ENCODE data around the gene BBIP1.

DNA sequence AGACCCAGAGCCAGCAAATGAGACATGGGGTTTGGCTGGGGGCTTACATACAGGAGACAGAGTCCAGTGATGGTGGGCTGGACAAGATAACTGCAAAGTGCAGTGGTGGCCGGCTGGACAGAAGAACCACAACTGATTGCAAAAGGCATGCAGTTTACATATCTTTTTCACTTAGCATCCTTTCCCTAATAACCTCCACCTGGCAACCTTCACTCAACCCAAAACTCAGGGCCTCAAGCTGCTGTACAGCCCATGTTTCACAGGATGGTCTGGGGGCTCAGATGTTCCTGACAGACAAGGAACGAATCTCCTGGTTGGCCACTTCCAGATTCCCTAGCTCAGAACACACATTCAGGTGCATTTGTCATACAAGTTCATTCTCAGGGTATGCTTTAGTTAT lies 55.0 kb downstream of the BBIP1 start:
- no peak for TF ChIP-seq POLR2A (IDR thresholded peaks at IDR 0.05)
- TF ChIP-seq, protein P1, sequence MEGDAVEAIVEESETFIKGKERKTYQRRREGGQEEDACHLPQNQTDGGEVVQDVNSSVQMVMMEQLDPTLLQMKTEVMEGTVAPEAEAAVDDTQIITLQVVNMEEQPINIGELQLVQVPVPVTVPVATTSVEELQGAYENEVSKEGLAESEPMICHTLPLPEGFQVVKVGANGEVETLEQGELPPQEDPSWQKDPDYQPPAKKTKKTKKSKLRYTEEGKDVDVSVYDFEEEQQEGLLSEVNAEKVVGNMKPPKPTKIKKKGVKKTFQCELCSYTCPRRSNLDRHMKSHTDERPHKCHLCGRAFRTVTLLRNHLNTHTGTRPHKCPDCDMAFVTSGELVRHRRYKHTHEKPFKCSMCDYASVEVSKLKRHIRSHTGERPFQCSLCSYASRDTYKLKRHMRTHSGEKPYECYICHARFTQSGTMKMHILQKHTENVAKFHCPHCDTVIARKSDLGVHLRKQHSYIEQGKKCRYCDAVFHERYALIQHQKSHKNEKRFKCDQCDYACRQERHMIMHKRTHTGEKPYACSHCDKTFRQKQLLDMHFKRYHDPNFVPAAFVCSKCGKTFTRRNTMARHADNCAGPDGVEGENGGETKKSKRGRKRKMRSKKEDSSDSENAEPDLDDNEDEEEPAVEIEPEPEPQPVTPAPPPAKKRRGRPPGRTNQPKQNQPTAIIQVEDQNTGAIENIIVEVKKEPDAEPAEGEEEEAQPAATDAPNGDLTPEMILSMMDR (IDR thresholded peaks at IDR 0.05) = no peak
